ENCODE data around the gene RPS3.
"Not testable (repeated sequence)": the region's sequence is repeated elsewhere in the genome, so short reads cannot be mapped to it uniquely, and the experiment has no call there.

RPS3 gene

GRCh38 chr11:75380716-75381420, 18.4 kb upstream of the RPS3 start:
- no peak for DNase-seq (ENCODE audit: low read depth)

GRCh38 chr11:75383246-75383645, 16.1 kb upstream of the RPS3 start:
- no peak for DNase-seq (ENCODE audit: low read depth)

- DNase-seq (ENCODE audit: low read depth): peak; percentile 71
These were observed 14.8 kb upstream of the RPS3 start for GRCh38 chr11:75384438-75385080.

GRCh38 chr11:75386942-75387630, 12.2 kb upstream of the RPS3 start:
- no peak for DNase-seq (ENCODE audit: low read depth)

GRCh38 chr11:75387736-75388294, 11.5 kb upstream of the RPS3 start:
- DNase-seq (ENCODE audit: low read depth): no peak

GRCh38 chr11:75388386-75389275, 10.7 kb upstream of the RPS3 start:
- DNase-seq (ENCODE audit: low read depth): peak; percentile 70

GRCh38 chr11:75389276-75389605, 10.1 kb upstream of the RPS3 start:
- DNase-seq (ENCODE audit: low read depth): no peak

- no peak for DNase-seq (ENCODE audit: low read depth)
These were observed 9.4 kb upstream of the RPS3 start for GRCh38 chr11:75389925-75390324.

GRCh38 chr11:75394085-75394840, 5.1 kb upstream of the RPS3 start:
- no peak for DNase-seq (ENCODE audit: low read depth)

- DNase-seq (ENCODE audit: low read depth): no peak
These were observed 412 bp upstream of the RPS3 start for GRCh38 chr11:75398906-75399305.

- no peak for DNase-seq (ENCODE audit: low read depth)
These were observed 988 bp downstream of the RPS3 start for GRCh38 chr11:75400146-75400865.

- DNase-seq (ENCODE audit: low read depth): no peak
These were observed 2.9 kb downstream of the RPS3 start for GRCh38 chr11:75402002-75402773.

- DNase-seq (ENCODE audit: low read depth): no peak
These were observed 3.7 kb downstream of the RPS3 start for GRCh38 chr11:75403037-75403436.

GRCh38 chr11:75403983-75404658, 4.8 kb downstream of the RPS3 start:
- DNase-seq (ENCODE audit: low read depth): no peak

GRCh38 chr11:75406338-75406777, 7.0 kb downstream of the RPS3 start:
- peak; percentile 87 for DNase-seq (ENCODE audit: low read depth)

GRCh38 chr11:75408957-75409219, 9.6 kb downstream of the RPS3 start:
- no peak for DNase-seq (ENCODE audit: low read depth)

GRCh38 chr11:75409971-75410370, 10.7 kb downstream of the RPS3 start:
- not testable (repeated sequence) for DNase-seq (ENCODE audit: low read depth)

GRCh38 chr11:75413146-75413545, 13.8 kb downstream of the RPS3 start:
- not testable (repeated sequence) for DNase-seq (ENCODE audit: low read depth)

GRCh38 chr11:75413864-75414263, 14.5 kb downstream of the RPS3 start:
- no peak for DNase-seq (ENCODE audit: low read depth)
